HG02571 (cell line): Measurements from ENCODE around the gene MAGED2.
"Not testable (repeated sequence)": the region's sequence is repeated elsewhere in the genome, so short reads cannot be mapped to it uniquely, and the experiment has no call there.

ENCODE experiments used
- ATAC-seq: cut with Tn5 transposase; IDR thresholded peaks from one replicate; pipeline ENCODE4 v1.9.1; 2021; ENCODE audit warnings: mild to moderate bottlenecking, moderate library complexity; ENCODE audit not compliant: unreplicated experiment

Gene MAGED2

DNA sequence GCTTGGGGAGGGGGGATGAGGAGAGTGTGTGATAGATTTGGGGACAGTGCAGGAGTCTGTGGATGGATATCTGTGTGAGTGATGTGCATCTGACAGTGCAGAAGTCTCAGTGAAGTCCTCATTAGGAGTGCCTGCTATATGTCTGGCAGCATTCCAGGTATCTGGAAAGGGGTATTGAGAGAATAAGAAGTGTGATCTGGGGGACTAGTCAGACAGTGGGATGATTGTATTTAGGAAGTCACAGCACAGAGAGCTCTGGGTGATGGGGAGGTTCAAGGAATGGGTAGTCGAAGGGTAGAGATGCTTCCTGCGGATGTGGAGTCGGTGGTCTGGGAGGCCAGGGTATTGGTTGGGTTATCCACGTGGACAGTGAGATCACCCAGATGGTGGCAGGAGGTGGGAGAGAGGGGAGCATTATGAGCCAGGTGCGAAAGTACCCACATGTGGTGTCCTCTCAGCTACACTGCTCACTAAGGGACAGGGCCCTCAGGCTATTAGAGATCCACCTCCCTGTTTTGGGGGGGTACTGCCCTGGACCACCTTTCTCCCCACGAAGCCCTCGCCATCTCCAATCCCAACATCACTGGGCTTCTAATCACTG, 9.8 kb downstream of the MAGED2 start:
- ATAC-seq, result no peak

DNA sequence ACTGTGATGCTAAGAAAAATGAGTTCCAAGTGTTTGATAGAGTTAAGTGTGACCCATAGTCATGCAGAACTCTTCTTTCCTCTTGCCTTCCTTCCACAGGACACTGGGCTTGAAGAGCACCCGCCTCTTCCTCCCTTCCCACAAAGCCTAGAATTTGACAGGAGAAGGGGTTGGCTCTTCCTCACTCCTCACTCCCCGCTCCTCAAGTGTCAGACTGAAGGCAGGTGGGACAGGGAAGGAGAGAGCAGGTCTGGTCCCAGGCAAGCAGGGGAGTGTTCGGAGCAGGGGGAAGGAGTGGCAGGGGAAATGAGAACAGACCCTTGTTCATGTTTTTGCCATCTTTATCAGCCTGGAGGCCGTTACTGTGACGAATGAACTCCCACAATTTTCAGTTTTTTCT, 10.7 kb downstream of the MAGED2 start:
- no peak for ATAC-seq

DNA sequence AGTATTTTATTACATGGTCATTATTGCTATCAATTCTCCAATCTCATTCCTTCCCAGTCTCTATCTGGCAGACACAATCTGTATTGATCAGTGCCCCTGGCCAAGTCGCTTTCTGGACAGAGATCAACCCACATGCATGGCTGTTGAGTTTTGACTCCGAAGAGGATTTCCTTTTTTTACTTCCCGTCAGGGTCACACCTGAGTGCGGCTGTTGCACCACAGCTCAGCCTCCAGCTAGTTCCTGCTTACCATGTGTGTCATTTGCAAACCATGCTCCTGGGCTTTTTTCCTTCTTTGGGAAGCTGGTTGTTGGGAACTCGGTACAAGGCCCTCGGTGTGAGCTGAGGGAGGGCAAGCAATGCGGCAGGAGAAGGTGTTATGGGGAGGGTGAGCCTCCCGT, 11.7 kb downstream of the MAGED2 start:
- no peak for ATAC-seq

GRCh38 chrX:54820737-54821136, 13.2 kb downstream of the MAGED2 start:
- no peak for ATAC-seq

DNA sequence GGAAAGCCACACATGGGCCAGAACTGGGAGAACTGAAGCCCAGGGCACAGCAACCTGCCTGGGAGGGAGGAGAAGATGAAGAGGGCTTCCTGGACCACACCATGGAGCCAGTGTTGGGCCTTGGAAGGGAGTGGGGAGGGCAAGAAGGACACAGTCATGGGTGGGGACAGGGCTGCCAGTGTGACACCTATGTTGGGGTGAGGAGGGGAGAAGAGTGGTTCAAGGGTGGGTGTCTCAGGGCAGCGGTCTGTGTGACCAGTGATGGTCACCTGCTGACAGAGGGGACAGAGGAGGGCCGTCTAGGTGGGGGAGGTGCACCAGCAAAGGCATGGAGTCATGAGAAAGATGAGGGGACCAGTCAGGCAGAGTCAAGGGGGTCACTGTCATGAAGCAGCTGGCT, 13.8 kb downstream of the MAGED2 start:
- no peak for ATAC-seq

- ATAC-seq, result no peak
Measured at GRCh38 chrX:54824195-54824594, 16.6 kb downstream of the MAGED2 start.

- no peak for ATAC-seq
Measured at GRCh38 chrX:54824722-54825121, 17.2 kb downstream of the MAGED2 start.

- no peak for ATAC-seq
Measured at GRCh38 chrX:54825716-54826438, 18.3 kb downstream of the MAGED2 start.

GRCh38 chrX:54826598-54826997, 19.1 kb downstream of the MAGED2 start:
- ATAC-seq, result no peak

GRCh38 chrX:54838583-54838982, 31.0 kb downstream of the MAGED2 start:
- ATAC-seq, result no peak

- ATAC-seq, result not testable (repeated sequence)
Measured at GRCh38 chrX:54841184-54841874, 33.8 kb downstream of the MAGED2 start.

DNA sequence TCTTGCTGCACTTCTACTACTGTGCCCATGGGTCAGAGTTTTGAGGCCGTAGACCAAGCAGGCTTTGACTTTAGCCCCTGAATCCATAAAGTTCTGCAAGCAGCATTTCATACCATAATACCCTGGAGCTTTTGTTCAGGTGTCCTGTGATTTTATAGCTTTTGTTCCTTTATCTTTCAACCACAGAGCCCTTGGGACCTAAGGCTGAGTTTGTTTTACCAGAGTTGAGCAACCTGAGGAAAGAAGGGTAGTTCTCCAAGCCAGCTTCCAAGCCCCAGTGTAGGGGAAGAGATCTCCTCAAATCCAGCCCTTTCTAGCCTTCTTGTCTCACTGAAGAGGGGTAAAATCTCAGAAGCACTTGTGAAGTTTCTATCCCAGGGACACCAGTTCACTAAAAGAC, 35.1 kb downstream of the MAGED2 start:
- ATAC-seq, result no peak

DNA sequence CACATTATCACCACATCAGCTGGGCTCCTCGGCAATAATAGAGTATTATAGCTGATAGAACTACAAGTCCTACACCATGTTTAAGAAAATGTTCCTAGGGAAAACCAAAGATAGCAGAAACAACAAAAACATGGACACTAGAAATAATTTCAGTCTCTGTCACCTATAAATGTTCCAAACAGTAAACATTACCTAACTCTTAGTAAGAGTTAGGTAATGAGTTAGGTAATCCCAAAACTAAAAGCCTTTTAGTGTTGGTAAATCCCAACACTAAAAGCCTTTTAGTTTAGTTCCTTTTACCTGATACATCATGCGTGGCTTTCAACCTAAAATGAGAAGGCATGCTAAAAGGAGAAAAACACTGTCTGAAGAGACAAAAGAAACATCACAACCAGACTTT, 35.5 kb downstream of the MAGED2 start:
- ATAC-seq, result no peak

DNA sequence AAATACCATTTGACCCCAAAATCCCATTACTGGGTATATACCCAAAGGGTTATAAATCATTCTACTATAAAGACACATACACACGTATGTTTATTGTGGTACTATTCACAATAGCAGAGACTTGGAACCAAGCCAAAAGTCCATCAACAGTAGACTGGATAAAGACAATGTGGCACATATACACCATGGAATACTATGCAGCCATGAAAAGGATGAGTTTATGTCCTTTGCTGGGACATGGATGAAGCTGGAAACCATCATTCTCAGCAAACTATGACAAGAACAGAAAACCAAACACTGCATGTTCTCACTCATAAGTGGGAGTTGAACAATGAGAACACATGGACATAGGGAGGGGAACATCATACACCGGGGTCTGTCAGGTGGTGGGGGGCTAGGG, 40.2 kb downstream of the MAGED2 start:
- not testable (repeated sequence) for ATAC-seq

DNA sequence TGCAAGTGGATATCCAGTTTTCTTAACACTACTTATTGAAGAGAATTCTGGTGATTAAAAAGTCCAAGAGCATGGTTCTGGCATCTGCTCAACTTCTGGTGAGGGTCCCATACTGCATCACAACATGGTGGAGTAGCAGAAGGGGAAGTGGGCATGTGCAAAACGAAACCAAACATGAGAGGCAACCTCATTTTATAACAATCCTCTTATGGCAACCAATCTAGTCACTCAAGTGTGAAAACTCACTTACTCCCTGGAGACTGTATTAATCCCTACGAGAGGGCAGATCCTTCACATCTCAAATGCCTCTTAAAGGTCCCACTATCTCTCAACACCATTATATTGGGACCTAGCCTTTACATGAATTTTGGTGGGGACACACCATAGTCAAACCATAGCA, 57.7 kb downstream of the MAGED2 start:
- no peak for ATAC-seq
